KOPT-K1 (cell line): ENCODE data around the gene TGM2.

ENCODE experiments used
- H3K27ac ChIP-seq: fragments of 200-600 bp; sonication (generic); 2 replicates; pipeline ENCODE4 v1.5.1; 2016; ENCODE audit warnings: antibody characterized with exemption, mild to moderate bottlenecking, low read depth, low read length; ENCODE audit not compliant: poor library complexity, severe bottlenecking
- H3K36me3 ChIP-seq: fragments of 200-600 bp; sonication (generic); 2 replicates; pipeline ENCODE4 v1.5.1; 2017; ENCODE audit warnings: antibody characterized with exemption, mild to moderate bottlenecking, low read length, moderate library complexity; ENCODE audit not compliant: insufficient read depth
- H3K9me3 ChIP-seq: fragments of 200-600 bp; sonication (generic); 2 replicates; pipeline ENCODE4 v1.5.1; 2017; ENCODE audit warnings: antibody characterized with exemption, low read length, mild to moderate bottlenecking; ENCODE audit not compliant: insufficient read depth, poor library complexity, severe bottlenecking

TGM2 gene

GRCh38 chr20:38120625-38120988 is 44.5 kb downstream of the TGM2 start:
- no peak overlapping the region for H3K27ac ChIP-seq
- H3K36me3 ChIP-seq, result no peaks in the 10 kb centered on the region
- H3K9me3 ChIP-seq, result no peaks in the 10 kb centered on the region

- Histone ChIP-seq H3K27ac (no peak overlapping the region), H3K36me3 (no peaks in the 10 kb centered on the region)
Observed at GRCh38 chr20:38119446-38119845, 45.6 kb downstream of the TGM2 start.

DNA sequence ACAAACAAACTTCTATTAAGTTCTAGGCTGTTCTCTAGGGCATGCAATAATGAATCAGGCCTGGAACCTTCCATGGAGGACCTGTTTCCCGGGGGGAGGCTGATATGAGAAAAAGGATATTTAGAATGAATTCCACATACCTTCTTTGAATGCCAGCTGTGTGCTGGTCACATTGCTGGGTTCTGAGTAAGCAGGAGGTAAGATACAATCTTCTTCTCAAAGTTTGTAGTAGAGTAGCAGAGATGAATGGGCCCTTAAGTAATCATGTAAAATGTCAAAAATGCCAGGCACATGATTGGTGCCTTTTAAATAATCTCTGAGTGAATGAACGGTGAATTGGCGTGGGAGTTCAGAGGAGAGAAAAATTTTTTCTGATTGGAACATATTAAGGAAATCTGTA is 47.4 kb downstream of the TGM2 start:
- no peak overlapping the region for H3K27ac ChIP-seq
- H3K9me3 ChIP-seq, result no peaks in the 10 kb centered on the region
- no peaks in the 10 kb centered on the region for H3K36me3 ChIP-seq

More at GRCh38 chr20:38119446-38119845, 45.6 kb downstream of the TGM2 start:
- no peaks in the 10 kb centered on the region for H3K9me3 ChIP-seq

GRCh38 chr20:38117205-38117604 is 47.9 kb downstream of the TGM2 start:
- H3K27ac ChIP-seq, result no peak overlapping the region
- no peaks in the 10 kb centered on the region for H3K9me3 ChIP-seq
- no peaks in the 10 kb centered on the region for H3K36me3 ChIP-seq

GRCh38 chr20:38116409-38117165 is 48.5 kb downstream of the TGM2 start:
- Histone ChIP-seq H3K9me3 (no peaks in the 10 kb centered on the region), H3K27ac (no peak overlapping the region), H3K36me3 (no peaks in the 10 kb centered on the region)

- H3K36me3 ChIP-seq, result no peaks in the 10 kb centered on the region
- H3K9me3 ChIP-seq, result no peaks in the 10 kb centered on the region
- H3K27ac ChIP-seq, result no peak overlapping the region
Observed at GRCh38 chr20:38115896-38116295, 49.2 kb downstream of the TGM2 start.

- H3K36me3 ChIP-seq, result no peaks in the 10 kb centered on the region
- no peaks in the 10 kb centered on the region for H3K9me3 ChIP-seq
- no peak overlapping the region for H3K27ac ChIP-seq
Observed at GRCh38 chr20:38115205-38115604, 49.9 kb downstream of the TGM2 start.

DNA sequence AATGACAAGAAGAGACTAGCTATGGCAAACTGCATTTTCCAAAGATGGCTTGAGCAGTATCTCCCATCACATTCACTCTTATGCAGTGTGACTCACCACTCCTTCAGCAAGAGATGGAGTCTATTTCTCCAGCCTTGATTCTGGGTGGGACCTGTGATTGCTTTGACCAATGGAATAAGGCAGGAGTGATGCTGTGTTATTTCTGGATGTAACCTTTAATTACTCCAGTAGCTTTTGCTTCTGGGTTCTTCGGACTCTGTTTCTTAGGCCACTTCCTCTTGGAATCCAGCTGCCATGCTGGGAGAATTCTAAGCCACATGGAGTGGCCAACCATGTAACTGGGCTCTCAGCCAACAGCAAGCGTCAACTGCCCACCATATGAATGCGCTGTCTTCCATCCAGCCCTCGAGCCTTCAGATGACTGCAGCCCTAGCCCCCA is 50.7 kb downstream of the TGM2 start:
- Histone ChIP-seq H3K9me3 (no peaks in the 10 kb centered on the region), H3K36me3 (no peaks in the 10 kb centered on the region), H3K27ac (no peak overlapping the region)

- no peaks in the 10 kb centered on the region for H3K36me3 ChIP-seq
- no peaks in the 10 kb centered on the region for H3K9me3 ChIP-seq
- H3K27ac ChIP-seq, result no peak overlapping the region
Observed at GRCh38 chr20:38113401-38114325, 51.4 kb downstream of the TGM2 start.

DNA sequence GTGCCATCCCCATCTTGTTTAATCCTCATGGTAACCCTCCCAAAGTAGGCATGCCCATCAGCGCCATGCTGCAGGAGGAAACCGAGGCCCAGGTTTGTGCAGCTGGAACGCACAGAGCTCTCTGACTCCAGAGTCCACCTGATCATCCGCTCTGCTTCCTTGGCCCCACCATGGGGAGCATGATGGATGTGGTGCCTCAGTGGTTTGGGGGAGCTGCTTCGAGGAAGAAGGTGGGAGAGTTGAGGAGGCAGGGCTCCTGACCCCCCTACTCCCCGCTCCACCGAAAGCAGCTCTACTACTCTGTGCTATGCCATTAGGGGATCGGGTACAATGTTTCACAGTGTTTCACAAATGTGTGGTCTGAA is 52.2 kb downstream of the TGM2 start:
- H3K36me3 ChIP-seq, result no peaks in the 10 kb centered on the region
- H3K27ac ChIP-seq, result no peak overlapping the region
- H3K9me3 ChIP-seq, result no peaks in the 10 kb centered on the region

DNA sequence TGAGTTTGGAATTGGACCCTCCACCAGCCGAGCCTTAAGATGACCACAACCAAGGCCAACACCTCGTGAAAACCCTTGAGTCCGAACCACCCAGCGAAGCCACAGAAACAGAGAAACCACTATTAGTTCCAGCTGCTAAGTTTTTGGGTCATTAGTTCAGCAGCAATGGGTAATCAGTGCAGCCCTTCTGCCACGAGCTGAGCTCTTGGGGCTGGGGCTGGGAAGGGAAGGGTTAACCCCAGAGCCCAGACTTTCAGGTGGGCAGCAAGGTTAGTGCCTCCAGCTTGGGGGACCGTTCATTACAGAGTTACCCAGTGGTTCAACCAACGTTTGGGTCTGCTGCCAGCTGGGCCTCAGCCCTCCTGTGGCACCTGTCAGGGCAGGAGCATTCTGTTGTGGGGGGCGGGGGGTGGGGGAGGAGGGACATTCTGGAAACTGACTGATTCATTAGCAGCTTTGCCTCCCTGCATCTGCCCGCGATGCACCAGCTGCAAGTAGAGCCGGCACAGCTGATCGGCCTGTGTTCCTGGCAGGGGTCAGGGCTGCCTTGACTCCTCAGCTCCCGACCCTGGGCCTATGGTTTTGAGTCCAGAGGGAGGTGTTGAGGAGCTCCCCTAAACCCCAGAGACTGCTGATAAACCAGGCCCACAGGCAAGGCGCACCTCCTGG is 52.7 kb downstream of the TGM2 start:
- Histone ChIP-seq H3K9me3 (no peaks in the 10 kb centered on the region), H3K36me3 (no peaks in the 10 kb centered on the region), H3K27ac (no peak overlapping the region)

- Histone ChIP-seq H3K36me3 (no peaks in the 10 kb centered on the region), H3K9me3 (no peaks in the 10 kb centered on the region), H3K27ac (no peak overlapping the region)
Observed at GRCh38 chr20:38111366-38112232, 53.5 kb downstream of the TGM2 start.

DNA sequence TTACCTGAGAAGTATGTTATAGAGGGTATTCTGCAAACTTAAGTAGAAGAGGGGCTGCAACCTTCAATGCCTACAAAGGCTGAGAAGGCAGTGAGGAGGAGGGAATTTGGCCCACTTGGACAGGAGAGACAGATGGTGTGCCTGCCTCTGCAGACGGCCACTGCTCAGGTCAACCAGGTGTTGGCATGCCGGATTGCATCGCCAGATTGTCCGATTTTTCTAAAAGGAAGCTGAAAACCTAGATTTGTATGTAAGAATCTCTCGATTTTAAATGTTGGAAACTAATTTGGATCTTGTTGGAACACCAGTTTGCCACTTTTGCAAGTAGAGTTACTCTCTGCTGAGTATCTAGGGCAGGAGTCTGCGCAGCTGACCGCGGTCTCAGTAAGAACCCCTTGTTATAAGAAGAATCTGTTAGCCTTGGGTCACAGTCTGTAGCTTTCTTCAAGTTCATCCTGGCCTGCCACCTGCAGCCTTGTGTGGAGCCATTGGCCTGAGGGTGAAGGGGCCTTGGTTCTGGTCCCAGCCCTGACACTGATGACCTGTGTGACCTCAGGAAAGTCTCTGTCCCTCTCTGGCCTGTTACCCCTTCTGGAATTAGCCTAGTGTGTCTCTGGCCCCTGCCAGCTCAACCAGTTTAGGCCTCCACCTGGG is 54.4 kb downstream of the TGM2 start:
- Histone ChIP-seq H3K9me3 (no peaks in the 10 kb centered on the region), H3K36me3 (no peaks in the 10 kb centered on the region), H3K27ac (no peak overlapping the region)
